NCI-H2107 treated with DMSO at 0.1 percent for 48 hours (cell line): ENCODE results near the gene SNCAIP.
"Not testable (repeated sequence)": the region's sequence is repeated elsewhere in the genome, so short reads cannot be mapped to it uniquely, and the experiment has no call there.

Source experiments
- DNase-seq: peaks from one replicate; lab custom pipeline; 2025; ENCODE audit not compliant: unreplicated experiment; lab: John Stamatoyannopoulos, UW

SNCAIP gene

GRCh38 chr5:122457178-122457826 is 145.3 kb downstream of the SNCAIP start:
- DNase-seq: no peak

- no peak for DNase-seq
Observed at GRCh38 chr5:122458278-122458872, 146.3 kb downstream of the SNCAIP start.

GRCh38 chr5:122462486-122462885 is 150.4 kb downstream of the SNCAIP start:
- DNase-seq: no peak

GRCh38 chr5:122463221-122463620 is 151.2 kb downstream of the SNCAIP start:
- DNase-seq: no peak

GRCh38 chr5:122464191-122464590 is 152.2 kb downstream of the SNCAIP start:
- DNase-seq: no peak

GRCh38 chr5:122465031-122465577 is 153.1 kb downstream of the SNCAIP start:
- no peak for DNase-seq

GRCh38 chr5:122465994-122466393 is 154.0 kb downstream of the SNCAIP start:
- DNase-seq: no peak

GRCh38 chr5:122468351-122469116 is 156.5 kb downstream of the SNCAIP start:
- DNase-seq: no peak

GRCh38 chr5:122469384-122469919 is 157.4 kb downstream of the SNCAIP start:
- no peak for DNase-seq

- no peak for DNase-seq
Observed at GRCh38 chr5:122470365-122470764, 158.3 kb downstream of the SNCAIP start.

- no peak for DNase-seq
Observed at GRCh38 chr5:122471031-122471751, 159.2 kb downstream of the SNCAIP start.

- no peak for DNase-seq
Observed at GRCh38 chr5:122471752-122472061, 159.7 kb downstream of the SNCAIP start.

- no peak for DNase-seq
Observed at GRCh38 chr5:122473138-122473843, 161.3 kb downstream of the SNCAIP start.

- DNase-seq: no peak
Observed at GRCh38 chr5:122473941-122474340, 161.9 kb downstream of the SNCAIP start.

GRCh38 chr5:122478741-122479442 is 166.9 kb downstream of the SNCAIP start:
- no peak for DNase-seq

- DNase-seq: no peak
Observed at GRCh38 chr5:122480146-122480545, 168.1 kb downstream of the SNCAIP start.

GRCh38 chr5:122484103-122484502 is 172.1 kb downstream of the SNCAIP start:
- no peak for DNase-seq

- DNase-seq: no peak
Observed at GRCh38 chr5:122485226-122485625, 173.2 kb downstream of the SNCAIP start.

- not testable (repeated sequence) for DNase-seq
Observed at GRCh38 chr5:122486616-122487015, 174.6 kb downstream of the SNCAIP start.

- DNase-seq: no peak
Observed at GRCh38 chr5:122490718-122491117, 178.7 kb downstream of the SNCAIP start.
